ENCODE data around the gene ATAD3A. TPM values are rescaled to one million over a fixed set of nuclear protein-coding genes. Genes with fewer than 3 reads are reported as not detected.

Gene ATAD3A
- total RNA-seq, 1 experiment from 2014 or later, result 155 TPM

- no peak for DNase-seq (ENCODE audit: low spot score)
Observed at GRCh38 chr1:1582585-1583346, 70.8 kb downstream of the ATAD3A start.

- DNase-seq (ENCODE audit: low spot score), result no peak
Observed at GRCh38 chr1:1583347-1584010, 71.5 kb downstream of the ATAD3A start.

Other genes starting within 250 kb of the ATAD3A start
- 93.1 and 94.4 TPM in 2 replicates for gene UBE2J2, start 238.3 kb upstream of the ATAD3A start, total RNA-seq (2014; rRNA removed; shearing (Covaris generic))
- 0.48 and 0.50 TPM in 2 replicates for gene SCNN1D, start 231.7 kb upstream of the ATAD3A start, total RNA-seq (2014; rRNA removed; shearing (Covaris generic))
- gene ACAP3, start 204.2 kb upstream of the ATAD3A start, total RNA-seq (2014; rRNA removed; shearing (Covaris generic)), result 104 and 113 TPM in 2 replicates
- gene PUSL1, start 203.6 kb upstream of the ATAD3A start, total RNA-seq (2014; rRNA removed; shearing (Covaris generic)), result 152 and 157 TPM in 2 replicates
- gene INTS11, start 187.5 kb upstream of the ATAD3A start, total RNA-seq (2014; rRNA removed; shearing (Covaris generic)), result 174 and 200 TPM in 2 replicates
- 62.5 and 70.5 TPM in 2 replicates for gene CPTP, start 187.4 kb upstream of the ATAD3A start, total RNA-seq (2014; rRNA removed; shearing (Covaris generic))
- gene TAS1R3, start 180.9 kb upstream of the ATAD3A start, total RNA-seq (2014; rRNA removed; shearing (Covaris generic)), result 0.89 and 1.6 TPM in 2 replicates
- gene DVL1, start 162.7 kb upstream of the ATAD3A start, total RNA-seq (2014; rRNA removed; shearing (Covaris generic)), result 246 and 269 TPM in 2 replicates
- gene MXRA8, start 153.6 kb upstream of the ATAD3A start, total RNA-seq (2014; rRNA removed; shearing (Covaris generic)), result not detected in 2 replicates
- gene AURKAIP1, start 137.0 kb upstream of the ATAD3A start, total RNA-seq (2014; rRNA removed; shearing (Covaris generic)), result 377 and 383 TPM in 2 replicates
- gene CCNL2, start 112.8 kb upstream of the ATAD3A start, total RNA-seq (2014; rRNA removed; shearing (Covaris generic)), result 200 and 243 TPM in 2 replicates
- 235 and 276 TPM in 2 replicates for gene MRPL20, start 104.9 kb upstream of the ATAD3A start, total RNA-seq (2014; rRNA removed; shearing (Covaris generic))
- gene ANKRD65, start 90.9 kb upstream of the ATAD3A start, total RNA-seq (2014; rRNA removed; shearing (Covaris generic)), result 0.44 and 1.4 TPM in 2 replicates
- 220 and 232 TPM in 2 replicates for gene VWA1, start 76.5 kb upstream of the ATAD3A start, total RNA-seq (2014; rRNA removed; shearing (Covaris generic))
- 2.3 and 3.1 TPM in 2 replicates for gene ATAD3C, start 62.5 kb upstream of the ATAD3A start, total RNA-seq (2014; rRNA removed; shearing (Covaris generic))
- gene ATAD3B, start 40.4 kb upstream of the ATAD3A start, total RNA-seq (2014; rRNA removed; shearing (Covaris generic)), result 102 and 111 TPM in 2 replicates
- 1.4 and 2.4 TPM in 2 replicates for gene TMEM240, start 28.5 kb downstream of the ATAD3A start, total RNA-seq (2014; rRNA removed; shearing (Covaris generic))
- gene SSU72, start 62.7 kb downstream of the ATAD3A start, total RNA-seq (2014; rRNA removed; shearing (Covaris generic)), result 140 and 148 TPM in 2 replicates
- gene FNDC10, start 88.0 kb downstream of the ATAD3A start, total RNA-seq (2014; rRNA removed; shearing (Covaris generic)), result not detected in 2 replicates
- 65.3 and 89.0 TPM in 2 replicates for gene MIB2, start 103.3 kb downstream of the ATAD3A start, total RNA-seq (2014; rRNA removed; shearing (Covaris generic))
- 0.10 and 1.3 TPM in 2 replicates for gene MMP23B, start 120.0 kb downstream of the ATAD3A start, total RNA-seq (2014; rRNA removed; shearing (Covaris generic))
- 21.9 and 24.1 TPM in 2 replicates for gene CDK11B, start 146.8 kb downstream of the ATAD3A start, total RNA-seq (2014; rRNA removed; shearing (Covaris generic))
- 34.6 and 35.1 TPM in 2 replicates for gene SLC35E2B, start 180.6 kb downstream of the ATAD3A start, total RNA-seq (2014; rRNA removed; shearing (Covaris generic))
- 55.8 and 62.9 TPM in 2 replicates for gene CDK11A, start 212.2 kb downstream of the ATAD3A start, total RNA-seq (2014; rRNA removed; shearing (Covaris generic))